GM21576 (cell line): Measurements from ENCODE around the gene STX4.
"Not testable (repeated sequence)": the region's sequence is repeated elsewhere in the genome, so short reads cannot be mapped to it uniquely, and the experiment has no call there.

Experiments used
- ATAC-seq: cut with Tn5 transposase; IDR thresholded peaks from one replicate; pipeline ENCODE4 v1.9.1; 2021; ENCODE audit warnings: mild to moderate bottlenecking, moderate library complexity; ENCODE audit not compliant: unreplicated experiment

Gene STX4

DNA sequence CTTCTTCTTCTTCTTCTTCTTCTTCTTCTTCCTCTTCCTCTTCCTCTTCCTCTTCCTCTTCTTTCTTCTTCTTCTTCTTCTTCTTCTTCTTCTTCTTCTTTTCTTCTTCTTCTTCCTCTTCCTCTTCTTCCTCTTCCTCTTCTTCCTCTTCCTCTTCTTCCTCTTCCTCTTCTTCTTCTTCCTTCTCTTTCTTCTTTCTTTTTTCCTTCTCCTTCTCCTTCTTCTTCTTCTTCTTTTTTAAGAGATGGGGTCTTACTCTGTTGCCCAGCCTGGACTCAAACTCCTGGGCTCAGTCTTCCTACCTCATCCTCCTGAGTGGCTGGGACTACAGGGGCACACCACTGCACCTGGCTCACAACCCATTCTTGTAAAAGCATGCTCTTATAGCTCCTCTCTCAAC, 20.1 kb upstream of the STX4 start:
- not testable (repeated sequence) for ATAC-seq

DNA sequence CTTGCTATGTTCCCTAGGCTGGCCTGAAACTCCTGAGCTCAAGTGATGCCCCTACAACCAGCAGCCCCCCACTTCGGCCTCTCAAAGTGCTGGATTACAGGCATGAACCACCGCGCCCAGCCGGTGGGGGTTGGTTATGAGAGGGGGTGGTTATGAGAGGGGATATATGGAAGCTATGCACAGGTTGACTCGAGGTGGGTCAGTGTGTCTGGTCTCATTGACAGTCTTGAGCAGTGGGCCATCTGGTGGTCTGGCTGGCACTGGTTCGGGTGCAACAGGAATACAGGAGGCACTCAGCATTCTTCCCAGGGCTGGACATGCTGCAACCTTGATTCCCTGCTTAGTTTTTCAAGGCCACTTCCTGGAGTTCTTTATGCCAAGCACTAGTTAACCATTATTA, 17.3 kb upstream of the STX4 start:
- no peak for ATAC-seq

DNA sequence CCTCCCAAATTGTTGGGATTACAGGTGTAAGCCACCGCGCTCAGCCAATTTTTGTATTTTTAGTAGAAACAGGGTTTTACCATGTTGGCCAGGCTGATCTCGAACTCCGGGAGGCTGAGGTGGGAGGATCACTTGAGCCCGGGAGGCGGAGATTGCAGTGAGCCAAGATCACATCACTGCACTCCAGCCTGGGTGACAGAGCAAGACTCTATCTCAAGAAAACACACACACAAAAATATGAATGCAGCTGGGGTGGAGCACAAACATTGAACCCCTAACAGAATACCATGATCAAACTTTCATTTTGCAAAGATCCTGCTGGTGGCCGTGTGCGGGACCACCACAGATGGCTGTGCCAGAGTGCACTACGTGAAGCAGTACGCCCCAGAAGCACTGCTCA, 15.6 kb upstream of the STX4 start:
- ATAC-seq = not testable (repeated sequence)

DNA sequence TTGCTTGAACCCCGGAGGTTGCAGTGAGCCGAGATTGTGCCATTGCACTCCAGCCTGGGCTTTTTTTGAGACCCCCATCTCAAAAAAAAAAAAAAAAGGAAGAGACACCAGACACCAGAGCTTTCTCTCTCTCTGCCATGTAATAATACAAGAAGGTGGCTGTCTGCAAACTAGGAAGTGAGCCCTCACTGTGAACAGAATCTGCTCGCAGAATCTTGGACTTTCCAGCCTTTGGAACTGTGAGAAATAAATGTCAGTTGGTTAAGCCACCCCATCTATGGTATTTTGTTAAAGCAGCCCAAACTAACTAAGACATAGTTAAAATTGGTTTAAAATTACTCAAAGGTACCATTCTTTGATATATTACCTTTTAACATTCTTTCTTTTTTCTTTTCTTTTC, 12.8 kb upstream of the STX4 start:
- ATAC-seq = no peak

DNA sequence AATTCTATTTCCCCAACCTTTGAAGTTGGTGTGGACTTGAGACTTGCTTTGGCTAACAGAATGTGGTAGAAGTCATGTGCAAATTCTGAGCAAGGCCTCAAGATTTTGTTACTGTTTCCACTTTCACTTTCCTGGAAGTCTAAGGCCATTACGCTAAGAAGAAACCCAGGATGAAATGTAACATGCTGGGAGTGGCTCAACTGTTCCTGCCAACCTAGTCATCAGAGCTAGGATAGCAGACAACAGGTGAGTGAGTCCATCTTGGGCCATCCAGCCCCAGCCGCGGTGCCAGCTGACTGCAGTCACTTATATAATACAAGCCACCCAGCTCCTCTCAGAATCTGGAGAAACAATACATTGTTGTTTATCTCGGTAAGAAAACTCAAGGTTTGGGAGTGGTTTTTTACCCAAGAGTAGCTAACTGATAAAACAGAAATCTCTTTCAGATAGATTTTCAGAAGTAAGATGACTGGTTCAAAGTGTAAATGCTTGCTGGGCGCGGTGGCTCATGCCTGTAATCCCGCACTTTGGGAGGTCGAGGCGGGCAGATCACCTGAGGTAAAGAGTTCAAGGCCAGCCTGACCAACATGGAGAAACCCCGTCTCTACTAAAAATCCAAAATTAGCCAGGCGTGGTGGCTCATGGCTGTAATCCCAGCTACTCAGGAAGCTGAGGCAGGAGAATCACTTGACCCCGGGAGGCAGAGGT, 10.7 kb upstream of the STX4 start:
- ATAC-seq = no peak

DNA sequence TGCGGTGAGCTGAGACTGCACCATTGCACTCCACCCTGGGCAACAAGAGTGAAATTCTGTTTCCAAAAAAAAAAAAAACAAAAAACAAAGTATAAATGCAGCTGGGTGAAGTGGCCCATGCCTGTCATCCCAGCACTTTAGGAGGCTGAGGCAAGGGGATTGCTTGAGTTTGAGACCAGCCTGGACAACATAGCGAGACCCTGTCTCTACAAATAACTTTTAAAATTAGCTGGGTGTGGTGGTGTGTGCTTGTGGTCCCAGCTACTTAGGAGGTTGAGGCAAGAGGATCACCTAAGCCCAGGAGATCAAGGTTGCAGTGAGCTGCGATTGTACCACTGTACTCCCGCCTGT, 10.1 kb upstream of the STX4 start:
- no peak for ATAC-seq

DNA sequence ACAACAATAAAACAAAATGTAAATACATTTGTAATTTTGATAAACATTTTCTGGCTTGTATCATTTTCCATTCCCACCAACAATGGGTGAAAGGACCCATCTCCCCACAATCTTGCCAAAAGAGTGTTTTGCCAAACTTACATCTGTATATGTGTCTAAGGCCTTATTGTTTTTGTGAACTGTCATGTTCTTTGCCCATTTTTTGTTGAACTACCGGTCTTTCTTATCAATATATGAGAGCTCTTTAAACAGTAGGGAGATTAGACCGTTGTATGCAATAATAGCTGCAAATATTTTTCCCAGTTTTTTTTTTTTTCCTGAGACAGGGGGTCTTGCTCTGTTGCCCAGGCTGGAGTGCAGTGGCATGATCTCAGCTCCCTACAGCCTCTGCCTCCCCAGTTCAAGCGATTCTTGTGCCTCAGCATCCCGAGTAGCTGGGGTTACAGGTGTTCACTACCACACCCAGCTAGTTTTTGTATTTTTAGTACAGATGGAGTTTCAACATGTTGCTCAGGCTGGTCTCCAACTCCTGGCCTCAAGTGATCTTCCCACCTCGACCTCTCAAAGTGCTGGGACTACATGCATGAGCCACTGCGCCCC, 9.6 kb upstream of the STX4 start:
- no peak for ATAC-seq

DNA sequence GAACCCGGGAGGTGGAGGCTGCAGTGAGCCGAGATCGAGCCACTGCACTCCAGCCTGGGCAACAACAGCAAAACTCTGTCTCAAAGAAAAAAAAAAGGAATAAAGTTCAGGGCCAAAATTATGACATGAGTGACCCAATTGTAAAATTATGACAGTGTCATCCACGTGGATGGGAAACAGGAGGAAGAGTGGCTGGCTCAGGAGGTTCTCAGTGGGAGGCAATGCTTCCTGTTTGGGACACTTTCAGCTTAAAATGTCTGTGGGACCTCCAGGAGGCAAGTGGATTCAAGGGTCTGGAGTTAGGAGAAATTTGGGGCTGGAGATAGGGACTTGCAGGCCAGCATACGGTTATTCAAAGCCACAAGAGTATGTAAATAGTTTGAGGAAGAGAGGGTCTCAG, 8.0 kb upstream of the STX4 start:
- ATAC-seq = no peak

DNA sequence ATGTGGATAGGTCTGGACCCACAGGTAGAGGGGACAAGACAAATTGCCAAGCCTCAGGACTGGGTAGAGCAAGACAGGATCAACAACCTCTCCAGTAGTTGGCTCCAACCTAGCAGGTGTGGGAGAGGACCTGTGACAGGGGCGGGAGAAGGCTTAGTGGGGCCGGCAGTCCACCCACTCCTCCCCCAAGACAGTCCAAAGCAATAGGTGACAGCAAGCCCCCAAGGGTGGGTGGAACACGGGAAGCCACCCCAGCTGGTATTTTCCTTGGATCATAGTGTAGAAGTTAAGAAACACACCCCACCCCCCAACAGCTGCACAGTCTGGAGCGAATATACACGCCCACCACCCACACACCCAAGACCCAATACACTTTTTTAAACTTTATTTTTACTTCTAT, 4.1 kb upstream of the STX4 start:
- no peak for ATAC-seq

DNA sequence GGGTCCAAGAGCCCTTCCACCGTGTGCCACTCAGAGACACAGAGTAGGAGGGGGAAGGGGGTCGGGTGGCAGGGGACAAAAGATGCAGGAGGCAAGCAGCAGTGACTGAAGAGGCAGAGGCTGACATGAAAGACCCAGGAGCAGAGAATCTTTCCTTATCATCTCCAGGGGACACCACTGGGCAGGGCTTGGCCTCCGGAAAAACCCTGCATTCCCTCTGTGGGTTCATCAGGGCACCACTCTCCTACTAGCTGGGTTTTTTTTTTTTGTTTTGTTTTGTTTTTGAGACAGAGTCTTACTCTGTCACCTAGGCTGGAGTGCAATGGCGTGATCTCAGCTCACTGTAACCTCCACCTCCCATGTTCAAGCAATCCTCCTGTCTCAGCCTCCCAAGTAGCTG, 2.1 kb upstream of the STX4 start:
- ATAC-seq = no peak

DNA sequence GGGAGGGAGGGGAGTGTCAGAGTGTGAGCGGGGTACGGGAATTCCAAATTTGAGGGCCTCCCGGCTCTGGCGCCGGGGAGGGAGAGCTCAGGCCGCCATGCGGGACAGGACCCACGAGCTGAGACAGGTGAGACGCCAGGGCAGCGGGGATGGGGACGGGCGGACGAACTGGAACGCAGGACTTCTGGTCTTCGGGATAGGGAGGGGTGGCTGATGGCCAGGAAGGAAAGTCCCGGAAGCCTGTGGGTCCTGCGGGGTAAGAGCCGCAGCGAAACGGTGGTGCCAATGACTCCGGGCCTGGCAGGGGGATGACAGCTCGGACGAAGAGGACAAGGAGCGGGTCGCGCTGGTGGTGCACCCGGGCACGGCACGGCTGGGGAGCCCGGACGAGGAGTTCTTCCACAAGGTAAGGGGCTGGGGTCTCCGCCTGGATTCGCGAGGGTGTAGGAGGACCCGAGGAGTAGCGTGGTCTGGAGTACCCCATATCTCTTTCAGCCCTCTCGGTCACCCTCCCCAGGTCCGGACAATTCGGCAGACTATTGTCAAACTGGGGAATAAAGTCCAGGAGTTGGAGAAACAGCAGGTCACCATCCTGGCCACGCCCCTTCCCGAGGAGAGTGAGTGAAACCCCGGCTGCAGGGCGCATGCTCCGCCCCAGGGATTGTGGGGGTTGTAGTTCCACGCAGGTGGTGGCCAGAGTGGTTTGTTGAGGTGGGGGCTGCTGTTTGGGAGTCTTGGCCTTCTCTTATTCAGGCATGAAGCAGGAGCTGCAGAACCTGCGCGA, 543 bp downstream of the STX4 start:
- peak; percentile 44 for ATAC-seq

DNA sequence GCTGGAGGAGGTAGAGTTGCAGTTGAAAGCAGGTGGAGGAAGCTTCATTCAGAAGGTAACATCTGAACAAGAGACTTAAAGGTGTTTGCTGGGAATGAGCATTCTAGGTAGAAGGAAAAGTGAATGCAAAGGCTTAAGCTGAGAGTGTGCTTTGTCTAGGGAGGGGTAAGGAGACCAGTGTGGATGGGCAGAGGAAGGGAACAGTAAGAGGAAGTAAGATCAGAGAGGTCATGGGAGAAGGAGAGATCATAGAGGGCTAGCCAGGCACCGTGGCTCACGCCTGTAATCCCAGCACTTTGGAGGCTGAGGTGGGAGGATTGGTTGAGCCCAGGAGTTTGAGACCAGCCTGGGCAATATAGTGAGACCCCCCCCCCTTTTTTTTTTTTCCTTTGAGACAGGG, 3.3 kb downstream of the STX4 start:
- no peak for ATAC-seq

DNA sequence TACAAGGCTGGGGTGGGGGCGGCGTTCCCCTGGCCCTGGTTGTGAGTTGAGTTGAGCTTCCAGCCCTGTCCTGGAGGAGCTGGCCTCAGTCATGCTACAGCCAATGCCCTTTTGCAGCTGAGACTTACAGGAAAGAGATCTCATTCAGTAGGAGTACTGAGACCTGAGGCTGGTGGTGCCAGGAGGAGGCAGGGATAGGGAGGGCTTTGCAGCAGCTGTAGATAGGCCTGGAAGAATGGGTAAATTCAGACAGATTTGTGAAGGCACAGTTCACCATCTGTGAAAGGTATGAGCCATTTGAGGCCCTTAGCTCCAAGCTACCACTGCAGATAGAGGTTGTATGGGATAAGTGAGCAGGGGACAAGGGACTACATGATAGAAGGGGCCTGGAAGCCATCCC, 5.6 kb downstream of the STX4 start:
- no peak for ATAC-seq

DNA sequence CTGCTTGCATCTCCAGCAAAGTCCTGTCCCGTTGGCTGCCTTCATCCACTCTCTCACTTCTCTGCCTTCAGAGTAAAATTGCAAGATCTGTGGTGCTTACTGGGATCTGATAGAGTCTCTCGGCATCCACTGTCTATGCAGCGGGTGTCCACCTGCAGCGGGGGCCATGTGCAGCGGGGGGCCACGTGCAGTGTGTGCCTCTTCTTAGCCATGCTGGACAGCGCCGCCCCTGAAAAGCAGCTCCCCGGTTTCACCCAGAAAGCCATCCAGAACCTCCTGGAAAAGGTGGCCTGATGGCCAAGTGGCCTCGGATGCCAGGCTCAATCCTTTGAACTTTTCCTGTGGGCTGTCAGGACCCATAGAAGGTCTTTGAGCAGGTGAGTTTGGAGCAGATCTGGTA, 9.5 kb downstream of the STX4 start:
- no peak for ATAC-seq

DNA sequence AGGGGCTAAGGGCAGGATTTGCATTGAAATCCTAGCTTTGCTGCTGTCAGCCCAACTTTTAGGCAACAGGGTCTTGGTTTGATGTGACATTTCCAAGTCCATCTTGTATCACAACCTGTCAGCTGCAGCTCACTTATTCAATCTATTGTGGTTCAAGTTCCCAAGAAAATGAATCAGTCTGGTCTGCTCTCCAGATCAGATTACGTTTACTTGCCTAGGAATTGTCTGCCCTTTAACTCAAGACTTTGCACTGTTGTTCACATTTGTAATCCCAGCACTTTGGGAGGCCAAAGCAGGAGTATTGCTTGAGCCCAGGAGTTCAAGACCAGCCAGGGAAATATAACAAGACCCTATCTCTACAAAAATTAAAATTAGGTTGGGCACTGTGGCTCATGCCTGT, 10.0 kb downstream of the STX4 start:
- ATAC-seq = no peak

DNA sequence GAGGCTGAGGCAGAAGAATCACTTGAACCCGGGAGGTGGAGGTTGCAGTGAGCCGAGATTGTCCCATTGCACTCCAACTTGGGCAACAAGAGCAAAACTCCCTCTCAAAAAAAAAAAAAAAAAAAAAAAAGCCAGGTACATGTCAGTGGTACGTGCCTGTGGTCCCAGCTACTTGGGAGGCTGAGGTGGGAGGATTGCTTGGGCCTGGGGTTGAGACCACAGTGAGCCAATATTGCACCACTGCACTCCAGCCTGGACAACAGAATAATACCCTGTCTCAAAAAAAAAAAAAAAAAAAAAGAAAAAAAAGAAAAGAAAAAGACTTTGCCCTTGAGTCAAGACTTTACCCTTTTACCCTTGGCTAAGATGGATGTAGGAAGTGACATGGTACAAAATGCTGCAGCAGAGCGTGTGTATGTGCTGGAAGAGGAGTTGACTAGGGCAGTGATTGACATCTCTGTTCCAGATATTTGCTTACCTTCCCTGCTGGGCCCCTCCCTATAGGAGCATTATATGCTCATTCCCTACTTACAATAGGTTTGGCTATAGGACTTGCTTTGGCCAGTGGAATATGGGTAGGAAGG, 10.6 kb downstream of the STX4 start:
- ATAC-seq = no peak

DNA sequence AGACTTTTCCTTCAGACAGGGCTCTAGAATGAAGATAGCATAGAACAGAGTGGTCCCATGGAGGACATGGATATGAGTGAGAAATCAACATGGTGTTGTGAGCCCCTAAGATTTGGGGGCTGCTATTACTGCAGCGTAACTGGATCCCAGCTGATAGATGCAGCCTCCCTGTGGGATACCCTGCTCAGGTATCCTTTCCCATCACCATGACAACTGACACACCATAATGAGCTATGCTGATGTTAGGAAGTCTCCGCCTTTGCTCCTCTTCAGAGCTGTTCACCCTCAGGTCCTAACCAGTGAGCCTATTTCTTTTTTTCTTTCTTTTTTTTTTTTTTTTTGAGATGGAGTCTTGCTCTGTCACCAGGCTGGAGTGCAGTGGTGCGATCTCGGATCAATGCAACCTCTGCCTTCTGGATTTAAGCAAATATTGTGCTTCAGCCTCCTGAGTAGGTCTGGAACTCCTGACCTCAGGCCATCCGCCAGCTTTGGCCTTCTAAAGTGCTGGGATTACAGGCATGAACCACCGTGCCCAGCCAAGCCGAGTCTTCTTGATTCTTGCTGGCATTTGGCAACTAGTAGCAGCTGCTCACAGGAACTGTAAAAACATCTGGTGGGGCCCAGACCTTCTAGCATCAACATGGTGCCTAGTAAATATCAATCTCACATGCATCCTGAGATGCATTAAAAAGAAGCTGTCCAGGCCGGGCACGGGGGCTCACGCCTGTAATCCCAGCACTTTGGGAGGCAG, 17.1 kb downstream of the STX4 start:
- no peak for ATAC-seq

DNA sequence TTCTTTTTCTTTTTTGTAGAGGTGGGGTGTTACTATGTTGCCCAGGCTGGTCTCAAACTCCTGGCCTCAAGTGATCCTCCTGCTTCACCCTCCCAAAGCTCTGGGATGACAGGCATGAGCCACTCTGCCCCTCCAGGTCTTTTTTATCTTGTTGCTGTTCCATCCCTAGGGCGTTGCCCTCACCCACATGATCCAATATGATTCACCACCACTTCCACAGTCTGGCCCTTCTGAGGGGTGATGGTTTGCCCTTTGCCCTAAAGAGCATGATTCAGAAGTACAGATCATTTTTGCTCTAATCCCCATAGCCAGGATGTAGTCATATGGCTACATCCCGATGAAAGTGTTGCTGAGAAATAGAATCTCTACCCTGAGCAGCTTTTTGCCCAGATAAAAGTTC, 18.8 kb downstream of the STX4 start:
- ATAC-seq = no peak

DNA sequence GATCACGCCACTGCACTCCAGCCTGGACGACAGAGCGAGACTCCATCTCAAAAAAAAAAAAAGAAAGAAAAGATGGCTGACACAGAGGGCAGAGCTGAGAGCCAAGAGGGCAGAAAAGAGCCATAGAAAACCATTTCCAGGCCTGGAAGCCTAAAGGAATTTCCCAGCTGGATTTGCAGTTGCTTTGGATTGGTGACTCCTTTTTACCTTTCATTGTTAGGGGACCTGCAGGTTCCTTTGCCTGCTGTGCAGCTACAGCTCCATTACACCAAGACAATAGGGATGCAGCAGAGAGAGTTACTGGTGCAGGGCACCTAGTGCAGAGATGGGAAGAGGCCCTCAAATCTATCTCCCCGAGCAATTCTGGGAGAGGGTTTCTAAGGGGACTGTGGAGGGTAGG, 22.3 kb downstream of the STX4 start:
- no peak for ATAC-seq

DNA sequence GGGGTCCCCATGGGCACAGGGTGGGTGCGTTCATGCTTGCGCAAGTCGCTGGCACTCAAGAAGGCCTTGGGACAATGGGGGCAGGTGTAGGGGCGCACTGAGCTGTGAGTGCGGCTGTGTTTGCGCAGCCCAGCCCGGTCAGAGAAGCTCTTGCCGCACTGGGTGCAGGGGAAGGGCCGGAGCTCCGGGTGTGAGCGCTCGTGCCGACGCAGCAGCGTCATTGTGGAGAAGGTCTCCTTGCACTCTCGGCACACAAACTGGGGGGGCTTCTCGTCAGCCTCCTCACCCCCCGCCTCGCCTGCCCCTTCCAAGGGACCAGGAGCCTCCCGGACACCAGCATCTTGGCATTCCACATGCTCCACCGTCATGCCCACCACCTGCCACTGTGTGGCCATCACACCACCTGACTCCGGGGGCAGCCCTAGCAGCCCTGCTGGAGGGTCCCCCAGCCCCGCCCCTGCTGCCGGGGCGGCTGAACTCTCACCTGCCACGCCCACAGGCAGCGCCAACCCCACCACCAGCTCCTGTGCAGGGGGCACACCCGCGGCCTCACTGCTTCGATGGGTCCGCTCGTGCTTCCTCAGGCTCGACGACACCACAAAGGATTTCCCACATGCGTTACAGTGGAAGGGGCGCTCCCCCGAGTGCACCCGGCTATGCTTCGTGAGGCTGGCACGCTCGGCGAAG, 27.9 kb downstream of the STX4 start:
- no peak for ATAC-seq
